GM12865 (cell line): ENCODE data around the gene UNC119B.
"Not testable (repeated sequence)": the region's sequence is repeated elsewhere in the genome, so short reads cannot be mapped to it uniquely, and the experiment has no call there.

Experiments
- DNase-seq: peaks from one replicate; pipeline ENCODE4 v3.0.0; 2010; ENCODE audit warnings: low read depth
- H3K4me3 ChIP-seq: 2 replicates; pipeline ENCODE4 v1.5.1; 2011; ENCODE audit warnings: mild to moderate bottlenecking, low read depth, low read length, control low read depth
- TF ChIP-seq, protein P1 (sequence below): IDR thresholded peaks from 2 replicates; pipeline ENCODE4 v1.5.1; 2011; ENCODE audit warnings: low read length, control low read depth, low read depth, inconsistent platforms; ENCODE audit not compliant: insufficient read depth; ENCODE audit errors: missing control alignments

The UNC119B gene

DNA sequence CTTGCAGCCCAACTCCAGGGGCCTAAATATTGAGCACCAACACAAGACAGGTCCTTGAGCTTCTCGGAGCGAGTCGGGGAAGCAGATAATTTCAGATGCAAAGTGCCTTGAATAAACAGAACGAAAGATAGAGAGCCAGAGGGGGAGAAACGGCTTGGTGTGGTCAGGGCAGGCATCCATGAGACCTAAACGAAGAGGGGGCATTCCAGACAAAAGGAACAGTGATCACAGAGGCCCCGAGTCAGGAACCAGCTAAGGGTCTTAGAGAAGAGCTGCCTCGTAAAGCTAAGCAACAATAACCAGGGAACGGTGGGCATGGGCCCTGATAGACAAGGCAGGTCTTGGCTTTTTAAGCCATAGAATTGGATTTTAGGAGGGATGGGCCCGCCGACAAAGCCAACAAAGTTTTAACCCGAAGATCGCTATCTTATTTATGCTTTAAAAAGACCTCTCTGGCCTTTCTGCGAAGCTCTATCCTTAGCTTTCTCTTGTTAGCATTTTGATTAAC, 14.9 kb downstream of the UNC119B start:
- TF ChIP-seq, protein P1, sequence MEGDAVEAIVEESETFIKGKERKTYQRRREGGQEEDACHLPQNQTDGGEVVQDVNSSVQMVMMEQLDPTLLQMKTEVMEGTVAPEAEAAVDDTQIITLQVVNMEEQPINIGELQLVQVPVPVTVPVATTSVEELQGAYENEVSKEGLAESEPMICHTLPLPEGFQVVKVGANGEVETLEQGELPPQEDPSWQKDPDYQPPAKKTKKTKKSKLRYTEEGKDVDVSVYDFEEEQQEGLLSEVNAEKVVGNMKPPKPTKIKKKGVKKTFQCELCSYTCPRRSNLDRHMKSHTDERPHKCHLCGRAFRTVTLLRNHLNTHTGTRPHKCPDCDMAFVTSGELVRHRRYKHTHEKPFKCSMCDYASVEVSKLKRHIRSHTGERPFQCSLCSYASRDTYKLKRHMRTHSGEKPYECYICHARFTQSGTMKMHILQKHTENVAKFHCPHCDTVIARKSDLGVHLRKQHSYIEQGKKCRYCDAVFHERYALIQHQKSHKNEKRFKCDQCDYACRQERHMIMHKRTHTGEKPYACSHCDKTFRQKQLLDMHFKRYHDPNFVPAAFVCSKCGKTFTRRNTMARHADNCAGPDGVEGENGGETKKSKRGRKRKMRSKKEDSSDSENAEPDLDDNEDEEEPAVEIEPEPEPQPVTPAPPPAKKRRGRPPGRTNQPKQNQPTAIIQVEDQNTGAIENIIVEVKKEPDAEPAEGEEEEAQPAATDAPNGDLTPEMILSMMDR: no peak
- DNase-seq: no peak
- peak overlapping the region; percentile 62 for H3K4me3 ChIP-seq

DNA sequence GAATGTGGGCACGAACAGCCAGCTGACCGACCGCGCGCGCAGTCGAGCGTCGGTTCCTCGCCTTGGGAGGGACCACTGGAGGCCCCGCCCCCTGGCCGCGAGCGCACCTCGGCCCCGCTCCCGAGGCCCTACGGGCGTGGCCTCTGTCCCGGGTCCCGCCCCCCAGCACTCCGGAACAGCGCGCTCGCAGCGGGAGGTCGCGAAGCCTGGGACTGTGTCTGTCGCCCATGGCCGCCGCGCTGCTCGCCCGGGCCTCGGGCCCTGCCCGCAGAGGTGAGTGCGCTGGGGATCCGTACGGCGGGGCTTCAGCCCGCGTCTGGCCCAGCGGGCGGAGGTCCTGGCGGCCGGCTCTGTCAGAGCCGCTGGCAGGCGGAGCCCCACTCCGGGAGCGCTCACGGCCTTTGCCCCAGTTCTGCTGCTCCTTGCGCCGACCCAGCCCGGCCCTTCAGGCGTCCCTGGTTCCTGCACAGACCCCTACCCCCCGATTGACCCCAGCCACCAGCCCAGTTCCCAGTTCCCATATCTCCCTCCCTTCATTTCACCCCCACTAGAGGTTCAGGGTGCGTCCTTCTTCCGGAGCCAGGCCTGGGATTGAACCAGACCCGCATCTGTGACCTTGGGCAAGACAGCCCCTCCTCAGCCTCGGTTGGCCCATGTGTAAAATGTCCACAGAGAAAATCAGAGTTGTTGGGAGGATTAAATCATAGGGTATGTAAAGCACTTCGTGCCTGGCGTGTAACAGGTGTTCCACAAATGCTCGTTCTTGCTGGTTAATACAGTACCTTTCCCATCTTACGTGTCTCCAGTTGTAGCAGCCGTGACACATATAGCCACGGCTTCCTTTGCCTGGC, 15.6 kb downstream of the UNC119B start, which contains the start of gene ACADS:
Gene ACADS (plus strand): TSS at position 168 of the 851 bp plus-strand sequence. CDS start 60 bp downstream, at position 228.
- peak; percentile 93 for DNase-seq
- TF ChIP-seq, protein P1: no peak
- H3K4me3 ChIP-seq: peak within 1 kb of the TSS; percentile 62

DNA sequence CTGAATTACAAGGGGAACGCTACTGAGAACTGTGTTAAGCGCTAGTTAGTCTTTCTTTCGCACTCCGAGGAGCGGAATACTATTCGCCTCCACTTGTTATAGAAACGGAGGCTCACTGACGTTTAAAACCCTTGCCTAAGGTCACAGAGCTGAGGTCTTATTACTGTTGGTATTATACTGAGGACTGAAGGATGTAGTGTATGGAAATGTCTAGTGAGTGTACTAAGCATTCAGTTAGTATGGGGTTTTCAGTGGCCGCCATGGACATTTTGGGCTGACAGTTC, 16.2 kb downstream of the UNC119B start:
- peak overlapping the region; percentile 62 for H3K4me3 ChIP-seq

DNA sequence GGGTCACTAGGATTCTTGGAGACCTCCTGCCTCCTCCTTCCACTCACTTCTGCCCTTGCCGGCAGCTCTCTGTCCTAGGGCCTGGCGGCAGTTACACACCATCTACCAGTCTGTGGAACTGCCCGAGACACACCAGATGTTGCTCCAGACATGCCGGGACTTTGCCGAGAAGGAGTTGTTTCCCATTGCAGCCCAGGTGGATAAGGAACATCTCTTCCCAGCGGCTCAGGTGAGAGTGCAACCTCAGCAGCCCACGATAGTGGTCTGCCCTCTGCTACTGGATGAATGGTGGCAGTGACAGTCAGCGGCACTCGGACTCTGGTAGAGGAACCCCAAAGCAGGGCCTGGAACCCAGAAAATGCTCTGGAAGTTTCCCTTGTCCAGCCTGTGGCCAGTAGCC, 16.7 kb downstream of the UNC119B start:
- TF ChIP-seq, protein P1: no peak
- no peak overlapping the region for H3K4me3 ChIP-seq
- DNase-seq: no peak

More for the DNA sequence above, 16.2 kb downstream of the UNC119B start:
- DNase-seq: no peak
- TF ChIP-seq, protein P1: no peak

DNA sequence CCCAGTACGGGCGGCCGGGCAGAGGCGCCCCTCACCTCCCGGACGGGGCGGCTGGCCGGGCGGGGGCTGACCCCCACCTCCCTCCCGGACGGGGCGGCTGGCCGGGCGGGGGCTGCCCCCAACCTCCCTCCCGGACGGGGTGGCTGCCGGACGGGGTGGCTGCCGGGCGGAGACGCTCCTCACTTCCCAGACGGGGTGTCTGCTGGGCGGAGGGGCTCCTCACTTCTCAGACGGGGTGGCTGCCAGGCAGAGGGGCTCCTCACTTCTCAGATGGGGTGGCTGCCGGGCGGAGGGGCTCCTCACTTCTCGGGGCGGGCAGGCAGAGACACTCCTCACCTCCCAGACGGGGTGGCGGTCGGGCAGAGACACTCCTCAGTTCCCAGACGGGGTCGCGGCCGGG, 21.9 kb downstream of the UNC119B start:
- DNase-seq, H3K4me3 ChIP-seq: not testable (repeated sequence)

DNA sequence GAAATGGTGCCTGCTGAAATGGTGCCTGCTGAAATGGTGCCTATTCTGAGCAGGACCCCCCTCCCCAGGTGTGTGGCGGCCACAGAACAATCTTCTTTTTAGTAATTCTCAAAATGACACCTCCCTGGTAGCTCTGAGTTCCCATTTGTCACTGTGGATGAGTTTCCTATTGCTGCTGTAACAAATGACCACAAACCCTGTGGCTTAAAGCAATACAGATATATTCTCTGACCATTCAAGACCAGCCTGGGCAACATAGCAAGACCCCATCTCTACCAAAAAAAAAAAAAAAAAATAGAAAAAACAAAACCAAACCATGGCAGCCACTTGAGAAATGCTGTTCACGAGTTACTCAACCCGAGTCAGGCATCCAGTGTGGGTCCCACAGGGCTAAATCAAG, 23.3 kb downstream of the UNC119B start:
- DNase-seq: no peak
- H3K4me3 ChIP-seq: no peak overlapping the region
- TF ChIP-seq, protein P1: no peak

DNA sequence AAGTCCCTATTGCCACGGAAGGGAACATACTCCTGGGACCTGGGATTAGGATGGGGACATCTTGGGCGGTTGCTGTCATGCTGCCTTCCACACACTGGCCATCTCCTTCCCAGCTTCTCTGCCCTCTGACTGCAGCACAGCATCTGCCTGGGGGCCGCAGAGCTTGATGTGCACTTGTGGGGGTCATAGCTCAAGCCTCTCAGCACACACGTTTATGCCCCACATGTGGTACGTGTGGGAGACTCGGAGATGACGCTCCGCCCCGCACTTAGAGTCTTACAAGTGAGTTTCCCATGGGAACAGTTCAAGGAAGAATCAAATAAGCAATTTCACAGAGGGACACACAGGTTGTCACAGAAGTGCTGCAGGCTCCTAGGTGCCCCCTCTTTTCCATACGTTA, 24.0 kb downstream of the UNC119B start:
- no peak for DNase-seq
- TF ChIP-seq, protein P1: no peak

More for the DNA sequence above, 24.0 kb downstream of the UNC119B start:
- no peak overlapping the region for H3K4me3 ChIP-seq
